Panc1 (cell line): ENCODE results near the gene BOC. TPM values are rescaled to one million over a fixed set of nuclear protein-coding genes. Genes with fewer than 3 reads are reported as not detected.

Experiments used
- ATAC-seq: fragments of 200-7000 bp; cut with Tn5 transposase; 2 replicates; pipeline ENCODE4 v1.9.1; 2020; ENCODE audit warnings: mild to moderate bottlenecking, moderate library complexity
- BruUV-seq: library from RNA; stranded (reverse); fragments of 400-500 nt; replicated peaks from 2 replicates; lab custom pipeline; 2021; lab: Mats Ljungman, UMichigan
- CTCF ChIA-PET: fragments of 300-600 bp; sonication (Branson Sonifier 250); formaldehyde crosslinking; loops from one replicate; lab custom pipeline; 2022; ENCODE audit warnings: antibody characterized with exemption; lab: Charles Lee
- POLR2A ChIA-PET: fragments of 300-600 bp; sonication (Branson Sonifier 250); formaldehyde crosslinking; loops from one replicate; lab custom pipeline; 2022; ENCODE audit warnings: antibody characterized with exemption; lab: Charles Lee
- DNase-seq: peaks from one replicate; pipeline ENCODE4 v3.0.0-alpha.2; 2010; ENCODE audit warnings: low read depth, low spot score
- H3K27ac ChIP-seq: 2 replicates; pipeline ENCODE4 v1.5.1; 2011; ENCODE audit warnings: mild to moderate bottlenecking, low read length, inconsistent platforms
- H3K27me3 ChIP-seq: fragments of 200-500 bp; sonication (Bioruptor generic); 2 replicates; pipeline ENCODE4 v1.6.0; 2014; ENCODE audit warnings: low read length, inconsistent platforms; ENCODE audit not compliant: control insufficient read depth, insufficient read depth
- H3K36me3 ChIP-seq: fragments of 200-500 bp; sonication (Bioruptor generic); 2 replicates; pipeline ENCODE4 v1.5.1; 2014; ENCODE audit warnings: inconsistent platforms, mild to moderate bottlenecking, low read length, moderate library complexity; ENCODE audit not compliant: control insufficient read depth, insufficient read depth
- H3K4me1 ChIP-seq: 2 replicates; pipeline ENCODE4 v1.5.1; 2011; ENCODE audit warnings: inconsistent platforms, mild to moderate bottlenecking, low read length, moderate library complexity; ENCODE audit not compliant: control insufficient read depth, insufficient read depth
- H3K4me3 ChIP-seq, 2 experiments: 2 replicates each; pipeline ENCODE4 v1.5.1; 2011 to 2012; ENCODE audit warnings: low read depth in 2 of 2, low read length in 2 of 2, mild to moderate bottlenecking in 2 of 2, inconsistent platforms in 1 of 2, moderate library complexity in 1 of 2
- H3K9me3 ChIP-seq: fragments of 200-500 bp; sonication (Bioruptor generic); 2 replicates; pipeline ENCODE4 v1.5.1; 2014; ENCODE audit warnings: low read depth, mild to moderate bottlenecking, inconsistent platforms, low read length, moderate library complexity; ENCODE audit not compliant: control insufficient read depth, insufficient read depth
- CTCF ChIP-seq: fragments of 450-650 bp; IDR thresholded peaks from 2 replicates; pipeline ENCODE4 v1.5.1; 2017; ENCODE audit warnings: mild to moderate bottlenecking
- POLR2AphosphoS5 ChIP-seq: IDR thresholded peaks from 2 replicates; pipeline ENCODE4 v1.6.1; 2012; ENCODE audit warnings: mild to moderate bottlenecking, low read depth, low read length, moderate library complexity
- REST ChIP-seq, 2 experiments: IDR thresholded peaks; 2 replicates each; pipeline ENCODE4 v1.6.1; 2011 to 2012; ENCODE audit warnings: low read depth in 2 of 2, control low read depth in 1 of 2, low read length in 1 of 2, mild to moderate bottlenecking in 1 of 2, moderate library complexity in 1 of 2; ENCODE audit not compliant: insufficient read depth in 1 of 2
- SIN3A ChIP-seq: IDR thresholded peaks from 2 replicates; pipeline ENCODE4 v1.6.1; 2012; ENCODE audit warnings: low read depth, mild to moderate bottlenecking, low read length, moderate library complexity, borderline replicate concordance; ENCODE audit not compliant: insufficient read depth
- TCF7L2 ChIP-seq: IDR thresholded peaks from 2 replicates; pipeline ENCODE4 v1.6.1; 2011; ENCODE audit warnings: mild to moderate bottlenecking, low read depth, low read length, inconsistent platforms
- in situ Hi-C: cut with HindIII; loops from 2 replicates; pipeline ENCODE4 v1.10.0; 2016; ENCODE audit warnings: low sequenced_read_pairs, low pct_unique_long_range_greater_than_20kb
- intact Hi-C: fragments of 100-400 bp; cut with micrococcal nuclease; formaldehyde crosslinking; loops from one replicate; pipeline ENCODE4 v1.10.0; 2022; ENCODE audit not compliant: unreplicated experiment
- total RNA-seq: library from RNA; stranded (reverse); gene quantifications from one replicate; pipeline ENCODE4 v1.2.1, GENCODE V29; 2021; ENCODE audit not compliant: unreplicated experiment

The BOC gene
- total RNA-seq, 1 experiment from 2014 or later = 0.33 TPM

- DNase-seq = no peak
- intact Hi-C loops (loop anchor here (5.0 kb wide), 2 partner anchors 248 to 342 kb away; no protein-coding TSS in a partner anchor), in situ Hi-C loops (no loop called here)
- CTCF ChIA-PET = no interaction called here
- Histone ChIP-seq H3K9me3 (no peaks in the 10 kb centered on the region), H3K27me3 (peaks cover 2% of the 10 kb centered on the region; the same call in 1 of the 2 replicates), H3K27ac (no peak overlapping the region), H3K4me1 (peaks cover 8% of the 10 kb centered on the region), H3K36me3 (no peaks in the 10 kb centered on the region), H3K4me3 (no peak overlapping the region)
- TF ChIP-seq SIN3A = no peak
- TF ChIP-seq POLR2AphosphoS5 = no peak
- TF ChIP-seq TCF7L2 = no peak
- TF ChIP-seq REST (IDR thresholded peaks at IDR 0.05; ENCODE audit: insufficient read depth in 1 of 2, low read depth in 2 of 2, low read length in 1 of 2) = no peak
- TF ChIP-seq CTCF = no peak
- POLR2A ChIA-PET = no interaction called here
- BruUV-seq = no TSS peak
- no peak for ATAC-seq
These were observed 73.9 kb downstream of the BOC start for GRCh38 chr3:113285226-113285625.

GRCh38 chr3:113285741-113286140 is 74.4 kb downstream of the BOC start:
- DNase-seq (no peak), ATAC-seq (no peak)
- in situ Hi-C loops (no loop called here), intact Hi-C loops (loop anchor here (5.0 kb wide), 2 partner anchors 248 to 342 kb away; no protein-coding TSS in a partner anchor)
- Histone ChIP-seq H3K4me1 (peaks cover 8% of the 10 kb centered on the region), H3K4me3 (no peak overlapping the region), H3K9me3 (no peaks in the 10 kb centered on the region), H3K27me3 (peaks cover 4% of the 10 kb centered on the region; the same call in 1 of the 2 replicates), H3K27ac (no peak overlapping the region), H3K36me3 (no peaks in the 10 kb centered on the region)
- no peak for TF ChIP-seq SIN3A
- TF ChIP-seq POLR2AphosphoS5 = no peak
- no peak for TF ChIP-seq REST (IDR thresholded peaks at IDR 0.05; ENCODE audit: insufficient read depth in 1 of 2, low read depth in 2 of 2, low read length in 1 of 2)
- TF ChIP-seq TCF7L2 = no peak
- TF ChIP-seq CTCF = no peak
- ChIA-PET CTCF (no interaction called here), POLR2A (no interaction called here)
- no TSS peak for BruUV-seq
